Activated CD4-positive, alpha-beta T cell treated with anti-CD3 and anti-CD28 coated beads, Interleukin-2, amount 10 ng/mL, durations not matched to agents 24 days and 14 days (primary cell): ENCODE measurements around the gene DNAJB11. TPM values are rescaled to one million over a fixed set of nuclear protein-coding genes. Genes with fewer than 3 reads are reported as not detected.
"Not testable (repeated sequence)": the region's sequence is repeated elsewhere in the genome, so short reads cannot be mapped to it uniquely, and the experiment has no call there.

ENCODE experiments used
- DNase-seq: peaks from one replicate; pipeline ENCODE4 v3.0.0; 2022
- H3K27ac Mint-ChIP-seq: one replicate; pipeline ENCODE4 v1.8.0; 2022; ENCODE audit warnings: mild to moderate bottlenecking, mixed read lengths
- H3K27me3 Mint-ChIP-seq: one replicate; pipeline ENCODE4 v1.8.0; 2022; ENCODE audit warnings: mixed read lengths
- H3K36me3 Mint-ChIP-seq: one replicate; pipeline ENCODE4 v1.8.0; 2022; ENCODE audit warnings: low read depth, mild to moderate bottlenecking, mixed read lengths
- H3K4me1 Mint-ChIP-seq: one replicate; pipeline ENCODE4 v1.8.0; 2021; ENCODE audit warnings: mixed read lengths
- H3K4me3 Mint-ChIP-seq: one replicate; pipeline ENCODE4 v1.8.0; 2022; ENCODE audit warnings: mild to moderate bottlenecking, moderate library complexity, mixed read lengths
- H3K9me3 Mint-ChIP-seq: one replicate; pipeline ENCODE4 v1.8.0; 2021; ENCODE audit warnings: mixed read lengths
- intact Hi-C: fragments of 100-400 bp; cut with micrococcal nuclease; formaldehyde crosslinking; loops from one replicate; pipeline ENCODE4 v1.15.1; 2023
- total RNA-seq: library from RNA; stranded (reverse); gene quantifications from 2 replicates; pipeline ENCODE4 v1.2.3, GENCODE V29; 2022

The DNAJB11 gene
- total RNA-seq, result 74.0 and 77.7 TPM in 2 replicates

DNA sequence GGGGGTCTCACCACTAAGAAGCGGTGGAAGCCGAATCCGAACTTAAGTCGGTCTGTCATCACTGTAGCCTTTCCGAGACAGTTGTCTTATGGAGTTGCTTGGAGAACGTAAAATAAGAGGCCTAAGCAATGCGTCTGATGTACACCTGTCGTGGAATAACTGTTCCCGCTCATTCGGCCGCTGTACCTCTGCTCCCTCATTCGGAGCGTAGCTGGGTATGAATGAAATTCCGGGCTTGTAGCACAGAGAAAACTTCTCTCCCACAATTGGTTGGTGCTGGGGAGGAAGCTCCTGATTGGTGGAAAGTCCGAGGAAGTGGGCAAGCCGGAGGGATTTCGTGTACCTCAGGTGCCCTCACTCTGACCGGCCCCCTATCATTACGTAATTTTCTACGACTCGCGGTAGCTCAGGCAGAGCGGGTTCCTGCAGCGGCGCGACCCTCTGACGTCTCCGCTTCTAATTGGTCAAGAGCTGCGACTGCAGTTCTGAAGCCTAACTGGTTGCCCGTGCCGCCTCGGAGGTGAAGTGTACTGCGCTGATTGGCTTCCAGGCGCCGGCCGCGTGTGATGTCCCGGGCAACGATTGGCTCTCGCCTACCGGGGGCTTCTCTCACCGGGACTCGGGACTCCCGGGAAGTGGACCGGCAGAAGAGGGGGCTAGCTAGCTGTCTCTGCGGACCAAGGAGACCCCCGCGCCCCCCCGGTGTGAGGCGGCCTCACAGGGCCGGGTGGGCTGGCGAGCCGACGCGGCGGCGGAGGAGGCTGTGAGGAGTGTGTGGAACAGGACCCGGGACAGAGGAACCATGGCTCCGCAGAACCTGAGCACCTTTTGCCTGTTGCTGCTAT, at the start of gene DNAJB11:
Gene DNAJB11 (plus strand): TSS at position 625 of the 845 bp plus-strand sequence. CDS start 178 bp downstream, at position 803.
- intact Hi-C loops, result loop anchor here (1.0 to 5.0 kb wide), 6 partner anchors 46 to 632 kb away; partner anchors contain the start of genes EIF4A2, ETV5, RFC4 and TRA2B
- Mint-ChIP-seq H3K36me3 (peaks cover 37% of the 10 kb centered on the region), H3K9me3 (no peaks in the 10 kb centered on the region), H3K4me1 (peaks cover 47% of the 10 kb centered on the region), H3K27ac (peak within 1 kb of the TSS; percentile 99), H3K4me3 (peak within 1 kb of the TSS; percentile 90), H3K27me3 (no peaks in the 10 kb centered on the region)
- peak; percentile 99 for DNase-seq

DNA sequence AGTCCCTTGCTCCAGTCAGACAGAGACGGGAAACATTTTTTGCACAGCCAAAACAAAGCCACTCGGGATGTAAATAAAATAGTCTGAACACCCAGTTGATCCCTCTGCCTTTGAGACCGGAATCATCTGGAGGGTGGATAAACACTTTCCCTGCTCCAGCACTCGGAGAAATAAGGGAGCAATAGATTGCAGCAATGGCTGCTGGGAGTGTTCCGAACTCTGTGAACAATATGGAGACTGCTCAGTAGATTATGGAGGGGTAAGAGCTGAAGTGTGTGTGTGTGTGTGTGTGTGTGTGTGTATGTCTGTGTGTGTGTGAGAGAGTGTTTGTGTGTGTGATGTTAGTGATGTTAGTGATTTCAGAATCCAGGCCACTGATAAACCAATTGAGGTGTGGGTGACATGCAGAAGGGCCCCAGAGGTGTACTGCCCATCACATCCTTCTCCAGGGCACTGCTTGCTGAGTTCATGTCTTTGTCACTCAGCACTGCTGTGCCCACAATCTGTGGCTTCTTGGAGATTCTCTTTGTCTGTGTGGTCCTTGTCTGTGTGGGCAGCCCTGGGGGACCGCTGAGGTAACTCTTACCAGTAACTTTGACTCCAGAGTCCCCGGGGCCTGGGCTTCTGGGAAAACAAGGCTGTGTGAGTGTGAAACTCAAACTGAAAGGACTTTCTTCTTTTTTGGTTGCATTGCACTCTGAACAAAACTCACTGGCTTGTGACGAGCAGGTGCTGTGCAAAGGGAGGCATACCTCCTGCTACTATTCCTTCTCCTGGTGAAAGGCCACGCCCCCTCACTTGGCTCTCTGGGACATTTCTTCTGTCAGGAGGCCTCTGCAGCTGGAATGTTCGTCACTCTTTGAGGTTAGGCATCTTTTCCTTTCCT, 49.3 kb upstream of the DNAJB11 start:
- Mint-ChIP-seq H3K9me3 (peaks cover 7% of the 10 kb centered on the region), H3K27ac (peak overlapping the region; percentile 71), H3K4me1 (peaks cover 31% of the 10 kb centered on the region), H3K4me3 (peak overlapping the region; percentile 3), H3K36me3 (peaks cover 3% of the 10 kb centered on the region), H3K27me3 (no peaks in the 10 kb centered on the region)
- peak; percentile 68 for DNase-seq
- intact Hi-C loops, result no loop called here

DNA sequence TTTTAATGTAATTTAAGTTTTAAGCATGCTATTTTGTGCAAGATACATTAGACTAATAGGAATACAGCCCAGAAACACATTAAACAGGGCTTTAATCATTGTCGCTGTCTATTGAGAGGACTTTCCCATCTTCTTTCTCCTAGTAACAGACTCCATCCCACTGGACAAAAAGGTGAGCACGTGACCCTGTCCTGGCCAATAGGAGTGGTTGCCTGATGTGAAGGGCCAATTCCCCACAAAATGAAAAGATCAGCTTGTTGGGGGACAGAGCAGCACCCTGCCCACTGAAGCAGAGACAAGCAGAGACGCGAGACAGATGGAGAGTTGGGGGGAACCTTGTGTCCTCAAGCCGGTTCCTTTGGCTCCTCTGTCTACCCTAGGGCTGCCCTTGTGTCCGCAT, 47.5 kb upstream of the DNAJB11 start:
- H3K27me3 Mint-ChIP-seq, result peaks cover 2% of the 10 kb centered on the region
- no peak overlapping the region for H3K4me3 Mint-ChIP-seq
- intact Hi-C loops, result no loop called here
- peaks cover 7% of the 10 kb centered on the region for H3K36me3 Mint-ChIP-seq
- H3K4me1 Mint-ChIP-seq, result peaks cover 28% of the 10 kb centered on the region
- DNase-seq, result no peak
- peaks cover 9% of the 10 kb centered on the region for H3K9me3 Mint-ChIP-seq
- H3K27ac Mint-ChIP-seq, result no peak overlapping the region

DNA sequence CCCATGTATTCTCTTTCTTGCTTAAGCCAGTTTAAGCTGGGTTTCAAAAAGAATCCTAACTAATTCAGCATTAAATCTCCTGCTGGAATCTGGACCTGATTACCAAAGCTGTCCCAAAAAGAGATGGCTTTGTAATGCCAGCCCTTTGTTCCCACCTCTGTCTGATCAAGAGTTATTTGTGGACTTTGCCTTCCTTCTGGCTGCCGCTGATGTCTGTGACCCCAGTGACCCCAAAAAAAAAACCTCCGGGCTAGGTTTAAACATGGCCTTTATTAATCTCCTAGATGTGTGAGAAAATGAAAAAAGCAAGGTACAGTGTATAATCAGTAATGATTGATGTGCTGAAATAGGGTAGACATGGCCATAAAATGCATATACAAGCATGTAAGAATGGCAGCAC, 47.1 kb upstream of the DNAJB11 start:
- peaks cover 28% of the 10 kb centered on the region for H3K4me1 Mint-ChIP-seq
- intact Hi-C loops, result no loop called here
- H3K4me3 Mint-ChIP-seq, result no peak overlapping the region
- peaks cover 7% of the 10 kb centered on the region for H3K36me3 Mint-ChIP-seq
- no peak overlapping the region for H3K27ac Mint-ChIP-seq
- no peak for DNase-seq
- H3K27me3 Mint-ChIP-seq, result peaks cover 2% of the 10 kb centered on the region
- peaks cover 12% of the 10 kb centered on the region for H3K9me3 Mint-ChIP-seq

DNA sequence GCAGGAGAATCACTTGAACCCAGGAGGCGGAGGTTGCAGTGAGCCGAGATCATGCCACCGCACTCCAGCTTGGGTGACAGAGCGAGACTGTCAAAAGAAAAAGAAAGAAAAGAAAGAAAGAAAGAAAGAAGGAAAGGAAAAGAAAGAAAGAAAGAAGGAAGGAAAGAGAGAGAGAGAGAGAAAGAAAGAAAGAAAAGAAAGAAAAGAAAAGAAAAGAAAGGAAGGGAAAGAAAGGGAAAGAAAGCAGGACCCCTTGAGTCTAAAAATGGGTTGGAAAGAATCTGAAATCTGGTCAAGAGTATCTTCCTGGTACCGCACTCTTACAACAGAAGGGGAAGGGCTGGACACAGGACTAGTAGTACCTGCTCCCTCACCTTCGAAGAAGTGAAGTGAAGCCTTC, 45.9 kb upstream of the DNAJB11 start:
- H3K4me3 Mint-ChIP-seq, result no peak overlapping the region
- H3K36me3 Mint-ChIP-seq, result peaks cover 7% of the 10 kb centered on the region
- peaks cover 16% of the 10 kb centered on the region for H3K9me3 Mint-ChIP-seq
- intact Hi-C loops, result no loop called here
- peaks cover 2% of the 10 kb centered on the region for H3K27me3 Mint-ChIP-seq
- no peak overlapping the region for H3K27ac Mint-ChIP-seq
- H3K4me1 Mint-ChIP-seq, result peaks cover 28% of the 10 kb centered on the region
- no peak for DNase-seq

DNA sequence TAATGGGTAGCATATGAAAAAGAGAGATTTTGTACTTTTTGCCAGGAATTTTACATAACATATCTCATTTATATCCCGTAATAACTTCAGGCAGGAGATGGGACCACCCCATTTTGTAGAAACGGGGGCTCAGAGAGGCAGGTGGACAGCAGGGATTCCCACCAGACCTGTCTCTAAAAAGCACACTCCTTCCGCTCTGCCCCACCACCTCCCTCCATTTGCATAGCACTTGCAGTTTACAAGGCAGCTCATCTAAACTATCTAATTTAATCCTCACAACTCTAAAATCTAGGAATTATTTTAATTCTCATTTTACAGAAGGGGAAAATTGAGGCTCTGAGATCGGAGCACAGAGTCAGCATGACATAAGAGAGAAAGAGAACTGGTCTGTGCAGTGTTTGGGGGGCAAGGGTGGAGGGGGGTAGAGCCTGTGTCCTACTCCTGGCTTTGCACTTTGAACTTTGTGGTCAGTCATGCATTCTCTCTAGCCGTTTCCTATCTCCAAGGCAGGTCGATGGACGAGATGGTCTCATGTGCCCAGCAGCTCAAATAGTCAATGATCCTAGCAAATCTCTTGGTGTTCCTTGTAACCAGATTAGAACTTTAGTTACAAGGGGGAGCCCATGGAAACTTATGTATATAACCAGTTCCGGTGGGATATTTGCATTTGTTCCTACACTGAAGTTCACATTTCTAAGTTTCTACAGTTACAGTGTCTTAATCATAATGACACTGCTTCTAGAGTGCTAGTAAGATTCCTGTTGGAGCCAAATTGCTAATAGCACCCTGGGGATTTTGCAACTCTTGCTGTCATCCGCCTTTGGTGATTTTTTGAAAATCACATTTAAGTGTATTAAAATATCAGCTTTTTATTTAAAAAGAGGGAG, 44.9 kb upstream of the DNAJB11 start:
- Mint-ChIP-seq H3K9me3 (peaks cover 16% of the 10 kb centered on the region), H3K4me3 (no peak overlapping the region), H3K36me3 (peaks cover 7% of the 10 kb centered on the region), H3K27ac (no peak overlapping the region), H3K27me3 (peaks cover 2% of the 10 kb centered on the region), H3K4me1 (peaks cover 30% of the 10 kb centered on the region)
- intact Hi-C loops, result no loop called here
- no peak for DNase-seq

DNA sequence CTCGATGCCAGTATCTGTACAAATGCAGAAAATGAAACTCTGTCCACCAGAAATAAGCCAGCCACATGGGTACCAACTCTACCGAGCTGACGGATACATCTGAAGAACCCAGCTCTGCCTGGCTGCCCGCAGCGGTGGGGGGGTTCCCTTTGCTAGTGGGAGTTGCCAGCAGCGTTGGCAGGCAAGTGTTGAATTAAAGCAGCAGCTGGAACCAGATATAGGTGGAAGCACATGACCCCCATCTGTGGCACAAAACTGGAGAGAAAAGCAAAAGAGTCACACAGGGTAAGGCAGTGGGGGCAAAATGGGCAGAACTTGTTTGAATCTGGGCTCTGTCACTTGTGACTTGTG, 44.3 kb upstream of the DNAJB11 start:
- Mint-ChIP-seq H3K27ac (no peak overlapping the region), H3K9me3 (peaks cover 16% of the 10 kb centered on the region)

DNA sequence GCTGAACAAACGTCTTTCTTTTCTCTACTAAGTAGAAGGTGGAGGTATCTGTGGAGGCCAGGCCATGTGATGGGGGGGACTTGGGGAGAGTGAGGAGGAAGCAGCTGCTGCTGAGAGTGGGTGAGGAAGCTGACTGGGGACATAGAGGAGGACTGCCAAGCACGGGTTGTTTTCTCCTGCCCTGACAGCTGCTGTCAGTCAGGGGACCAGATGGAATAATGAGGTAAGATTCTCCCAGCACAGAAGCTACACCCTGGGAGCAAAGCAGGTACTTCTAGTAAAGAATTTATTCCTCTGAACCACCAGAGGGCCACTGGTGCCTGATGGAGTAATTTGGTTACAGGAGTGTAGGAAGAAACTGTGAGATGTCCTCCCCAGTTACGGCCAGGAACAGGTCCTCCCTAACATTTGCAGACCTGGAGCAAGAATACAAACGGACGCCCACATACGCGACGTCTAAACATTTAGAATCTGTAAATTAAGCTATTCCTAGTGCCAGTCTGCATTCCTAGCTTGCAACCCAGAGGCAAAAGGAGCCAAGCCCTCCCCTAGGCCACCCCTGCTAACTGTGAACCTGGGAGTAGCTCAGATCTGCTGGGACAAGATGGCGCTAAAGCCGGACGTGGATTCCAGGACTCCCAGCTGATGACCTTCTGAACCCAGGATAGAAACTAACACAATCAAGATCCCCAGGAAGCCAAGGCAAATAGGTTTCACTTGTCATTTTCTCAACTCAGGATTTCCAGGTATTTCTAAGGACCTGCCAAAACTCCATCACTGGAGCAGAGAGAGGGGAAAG, 41.1 kb upstream of the DNAJB11 start:
- Mint-ChIP-seq H3K27me3 (peaks cover 2% of the 10 kb centered on the region), H3K9me3 (peaks cover 12% of the 10 kb centered on the region), H3K4me1 (peaks cover 31% of the 10 kb centered on the region), H3K4me3 (no peak overlapping the region), H3K36me3 (peaks cover 12% of the 10 kb centered on the region), H3K27ac (peak overlapping the region; percentile 54)
- intact Hi-C loops, result no loop called here
- no peak for DNase-seq

More for the DNA sequence above, 44.3 kb upstream of the DNAJB11 start:
- Mint-ChIP-seq H3K27me3 (peaks cover 2% of the 10 kb centered on the region), H3K4me3 (no peak overlapping the region), H3K4me1 (peaks cover 27% of the 10 kb centered on the region), H3K36me3 (peaks cover 9% of the 10 kb centered on the region)
- no peak for DNase-seq
- intact Hi-C loops, result no loop called here

DNA sequence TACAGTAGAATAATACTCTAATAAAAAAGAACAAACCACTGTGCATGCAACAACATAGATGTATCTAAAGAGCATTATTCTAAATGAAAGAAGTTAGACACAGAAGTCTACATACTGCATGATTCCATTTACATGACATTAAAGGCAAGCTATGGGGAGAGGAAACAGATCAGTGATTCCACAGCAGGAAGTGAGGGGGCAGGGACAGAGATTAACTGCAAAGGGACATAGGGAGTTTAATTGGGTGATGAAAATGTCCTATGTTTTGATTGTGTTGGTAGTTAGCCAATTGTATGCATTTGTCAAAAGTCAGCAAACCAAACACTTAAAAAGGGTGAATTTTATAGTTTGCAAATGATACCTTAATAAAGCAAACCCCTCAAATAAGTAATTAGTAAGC, 40.1 kb upstream of the DNAJB11 start:
- DNase-seq, result no peak
- Mint-ChIP-seq H3K4me1 (peaks cover 41% of the 10 kb centered on the region), H3K27ac (no peak overlapping the region), H3K9me3 (peaks cover 12% of the 10 kb centered on the region), H3K4me3 (no peak overlapping the region), H3K27me3 (peaks cover 2% of the 10 kb centered on the region), H3K36me3 (peaks cover 12% of the 10 kb centered on the region)
- intact Hi-C loops, result loop anchor here (5.0 kb wide), 1 partner anchor 378 kb away; no protein-coding TSS in a partner anchor

DNA sequence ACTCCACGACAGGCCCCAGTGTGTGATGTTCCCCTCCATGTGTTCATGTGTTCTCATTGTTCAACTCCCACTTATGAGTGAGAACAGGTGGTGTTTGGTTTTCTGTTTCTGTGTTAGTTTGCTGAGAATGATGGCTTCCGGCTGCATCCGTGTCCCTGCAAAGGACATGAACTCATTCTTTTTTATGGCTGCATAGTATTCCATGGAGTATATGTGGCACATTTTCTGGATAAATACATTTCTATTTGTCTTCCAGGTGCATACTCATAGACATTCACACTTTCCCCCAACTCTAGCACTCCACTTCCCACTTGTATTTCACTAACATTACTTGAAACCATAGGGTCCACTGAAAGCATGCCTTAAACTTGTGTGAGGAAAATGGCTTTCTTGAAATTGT, 38.8 kb upstream of the DNAJB11 start:
- intact Hi-C loops, result loop anchor here (5.0 kb wide), 1 partner anchor 379 kb away; no protein-coding TSS in a partner anchor
- not testable (repeated sequence) for DNase-seq, H3K27me3 Mint-ChIP-seq, H3K4me3 Mint-ChIP-seq
- Mint-ChIP-seq H3K9me3 (peaks cover 12% of the 10 kb centered on the region), H3K27ac (peak overlapping the region; percentile 8), H3K4me1 (peaks cover 49% of the 10 kb centered on the region), H3K36me3 (peaks cover 15% of the 10 kb centered on the region)

DNA sequence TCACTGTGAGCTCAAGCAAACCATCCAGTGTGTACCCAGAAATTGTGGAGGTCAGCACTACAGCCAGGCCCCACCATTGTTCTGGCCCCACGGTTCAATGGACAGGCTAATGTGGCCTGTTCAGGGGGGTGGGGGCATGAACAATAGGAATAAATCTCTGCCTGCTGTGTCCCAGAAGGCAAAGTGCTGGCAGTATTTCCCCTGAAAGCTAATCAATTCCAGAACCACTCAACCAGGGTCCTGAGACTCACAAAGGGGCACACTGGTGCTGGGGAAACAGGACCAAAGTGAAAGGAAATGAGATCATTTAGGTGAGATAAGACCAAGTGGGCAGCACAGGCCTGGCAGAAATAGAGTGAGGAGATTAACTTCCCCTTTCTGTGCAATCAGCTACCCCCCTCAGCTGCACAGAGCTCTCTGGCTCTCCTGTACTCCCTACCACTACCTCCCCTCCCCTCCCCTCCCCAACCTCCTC, 37.9 kb upstream of the DNAJB11 start:
- Mint-ChIP-seq H3K4me1 (peaks cover 57% of the 10 kb centered on the region), H3K27me3 (peaks cover 2% of the 10 kb centered on the region)

DNA sequence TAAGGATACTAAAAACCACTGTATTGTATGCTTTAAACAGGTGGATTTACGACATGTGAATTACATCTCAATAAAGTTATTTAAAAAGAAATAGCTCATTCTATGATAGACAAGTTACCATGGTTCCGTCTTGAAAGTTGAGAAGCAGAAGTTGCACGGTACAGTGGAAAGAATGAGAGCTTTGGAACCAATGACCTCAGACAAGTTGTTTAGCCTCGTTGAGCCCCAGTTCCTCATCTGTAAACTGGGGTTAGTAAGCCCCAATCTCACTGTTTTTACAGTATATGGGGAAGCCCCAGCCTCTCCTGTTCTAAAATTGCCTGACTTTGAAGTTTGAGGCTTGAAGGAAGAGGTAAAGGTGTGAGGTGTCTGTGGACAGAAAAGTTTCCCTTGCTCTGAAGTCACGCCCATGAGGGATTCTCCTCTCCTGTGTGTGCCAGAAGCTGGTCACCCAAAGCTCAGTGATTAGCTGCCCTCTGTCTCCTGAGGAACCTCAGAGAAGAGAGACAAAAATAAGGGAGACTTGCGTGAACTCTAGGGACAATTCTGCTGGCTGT, 36.3 kb upstream of the DNAJB11 start:
- H3K9me3 Mint-ChIP-seq, result no peaks in the 10 kb centered on the region
- intact Hi-C loops, result loop anchor here (1.0 to 5.0 kb wide), 9 partner anchors 15 to 597 kb away; partner anchors contain the start of genes ETV5 and TBCCD1
- DNase-seq, result peak; percentile 85
- H3K4me3 Mint-ChIP-seq, result peak overlapping the region; percentile 78
- peaks cover 52% of the 10 kb centered on the region for H3K4me1 Mint-ChIP-seq
- peaks cover 16% of the 10 kb centered on the region for H3K36me3 Mint-ChIP-seq
- peak overlapping the region; percentile 100 for H3K27ac Mint-ChIP-seq
- no peaks in the 10 kb centered on the region for H3K27me3 Mint-ChIP-seq

More for the DNA sequence above, 37.9 kb upstream of the DNAJB11 start:
- Mint-ChIP-seq H3K9me3 (peaks cover 11% of the 10 kb centered on the region), H3K36me3 (peaks cover 16% of the 10 kb centered on the region), H3K27ac (peak overlapping the region; percentile 100), H3K4me3 (no peak overlapping the region)
- intact Hi-C loops, result loop anchor here (5.0 kb wide), 1 partner anchor 380 kb away; no protein-coding TSS in a partner anchor
- DNase-seq, result no peak
